Ascending aorta (tissue), 2 donors: ENCODE measurements around the gene COL12A1. TPM values are rescaled to one million over a fixed set of nuclear protein-coding genes. Genes with fewer than 3 reads are reported as not detected.

Source experiments
- DNase-seq, 2 donors: peaks; one replicate each; pipeline ENCODE4 v3.0.0-alpha.2; 2019; ENCODE audit warnings: low spot score in 2 of 2
- H3K27ac ChIP-seq, 2 donors: fragments of 200-600 bp; sonication (generic); one replicate each; pipeline ENCODE4 v1.5.1; 2016 to 2017; ENCODE audit warnings: mild to moderate bottlenecking in 1 of 2
- H3K27me3 ChIP-seq: fragments of 200-600 bp; sonication (generic); one replicate; pipeline ENCODE4 v1.5.1; 2017
- H3K36me3 ChIP-seq, 2 donors: fragments of 200-600 bp; sonication (generic); one replicate each; pipeline ENCODE4 v1.5.1; 2016
- H3K4me1 ChIP-seq, 2 donors: fragments of 200-600 bp; sonication (generic); one replicate each; pipeline ENCODE4 v1.5.1; 2016 to 2017; ENCODE audit warnings: mild to moderate bottlenecking in 1 of 2
- H3K4me3 ChIP-seq, 2 donors: fragments of 200-600 bp; sonication (generic); one replicate each; pipeline ENCODE4 v1.5.1; 2016 to 2017; ENCODE audit warnings: mild to moderate bottlenecking in 1 of 2
- H3K9me3 ChIP-seq, 2 donors: fragments of 200-600 bp; sonication (generic); one replicate each; pipeline ENCODE4 v1.5.1; 2016
- intact Hi-C: fragments of 100-400 bp; cut with DNase I; formaldehyde crosslinking; loops from one replicate; pipeline ENCODE4 v1.15.1; 2023
- total RNA-seq: library from RNA; depleted of rRNA; stranded (reverse); fragments of >200 nt; gene quantifications from one replicate; pipeline ENCODE4 v1.1.0, GENCODE V29; 2016
- TF ChIP-seq, protein P1 (sequence below), 3 experiments: fragments of 200-600 bp in 2 of 3; fragments of 450-650 bp in 1 of 3; sonication (generic) in 2 of 3; IDR thresholded peaks; one replicate each; pipeline ENCODE4 v1.5.1; 2016 to 2019; ENCODE audit warnings: antibody characterized with exemption in 3 of 3, mild to moderate bottlenecking in 1 of 3, moderate library complexity in 1 of 3

The COL12A1 gene
- total RNA-seq, 1 donor from 2014 or later, result 140 TPM

DNA sequence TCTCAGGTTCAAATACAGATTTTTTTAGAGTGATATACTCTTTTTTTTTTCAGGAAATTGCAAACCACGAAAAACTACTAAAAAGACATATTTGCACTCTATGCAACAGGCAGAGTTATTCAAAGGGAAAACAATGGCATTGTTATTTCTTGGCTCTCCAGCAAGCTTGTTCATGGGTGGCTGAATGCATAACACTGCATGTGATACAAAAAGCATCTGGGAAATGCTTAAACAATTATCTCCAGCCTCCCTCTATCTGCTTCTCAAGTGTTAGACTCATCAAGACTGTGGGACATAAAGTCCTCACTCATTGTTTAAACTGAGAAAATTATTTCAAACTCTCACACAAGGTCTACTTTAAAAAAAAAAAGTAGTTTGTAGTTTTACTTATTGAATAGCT is 7.3 kb upstream of the COL12A1 start:
- Histone ChIP-seq H3K4me3 (no peak overlapping the region), H3K27ac (no peak overlapping the region), H3K27me3 (no peaks in the 10 kb centered on the region), H3K9me3 (no peaks in the 10 kb centered on the region), H3K36me3 (no peaks in the 10 kb centered on the region), H3K4me1 (peaks cover 0 to 13% of the 10 kb centered on the region in 2 donors)
- TF ChIP-seq, protein P1, sequence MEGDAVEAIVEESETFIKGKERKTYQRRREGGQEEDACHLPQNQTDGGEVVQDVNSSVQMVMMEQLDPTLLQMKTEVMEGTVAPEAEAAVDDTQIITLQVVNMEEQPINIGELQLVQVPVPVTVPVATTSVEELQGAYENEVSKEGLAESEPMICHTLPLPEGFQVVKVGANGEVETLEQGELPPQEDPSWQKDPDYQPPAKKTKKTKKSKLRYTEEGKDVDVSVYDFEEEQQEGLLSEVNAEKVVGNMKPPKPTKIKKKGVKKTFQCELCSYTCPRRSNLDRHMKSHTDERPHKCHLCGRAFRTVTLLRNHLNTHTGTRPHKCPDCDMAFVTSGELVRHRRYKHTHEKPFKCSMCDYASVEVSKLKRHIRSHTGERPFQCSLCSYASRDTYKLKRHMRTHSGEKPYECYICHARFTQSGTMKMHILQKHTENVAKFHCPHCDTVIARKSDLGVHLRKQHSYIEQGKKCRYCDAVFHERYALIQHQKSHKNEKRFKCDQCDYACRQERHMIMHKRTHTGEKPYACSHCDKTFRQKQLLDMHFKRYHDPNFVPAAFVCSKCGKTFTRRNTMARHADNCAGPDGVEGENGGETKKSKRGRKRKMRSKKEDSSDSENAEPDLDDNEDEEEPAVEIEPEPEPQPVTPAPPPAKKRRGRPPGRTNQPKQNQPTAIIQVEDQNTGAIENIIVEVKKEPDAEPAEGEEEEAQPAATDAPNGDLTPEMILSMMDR (IDR thresholded peaks at IDR 0.05), result no peak
- no peak for DNase-seq
- intact Hi-C loops, result loop anchor here (2.0 kb wide), 1 partner anchor 18 kb away; no protein-coding TSS in a partner anchor

DNA sequence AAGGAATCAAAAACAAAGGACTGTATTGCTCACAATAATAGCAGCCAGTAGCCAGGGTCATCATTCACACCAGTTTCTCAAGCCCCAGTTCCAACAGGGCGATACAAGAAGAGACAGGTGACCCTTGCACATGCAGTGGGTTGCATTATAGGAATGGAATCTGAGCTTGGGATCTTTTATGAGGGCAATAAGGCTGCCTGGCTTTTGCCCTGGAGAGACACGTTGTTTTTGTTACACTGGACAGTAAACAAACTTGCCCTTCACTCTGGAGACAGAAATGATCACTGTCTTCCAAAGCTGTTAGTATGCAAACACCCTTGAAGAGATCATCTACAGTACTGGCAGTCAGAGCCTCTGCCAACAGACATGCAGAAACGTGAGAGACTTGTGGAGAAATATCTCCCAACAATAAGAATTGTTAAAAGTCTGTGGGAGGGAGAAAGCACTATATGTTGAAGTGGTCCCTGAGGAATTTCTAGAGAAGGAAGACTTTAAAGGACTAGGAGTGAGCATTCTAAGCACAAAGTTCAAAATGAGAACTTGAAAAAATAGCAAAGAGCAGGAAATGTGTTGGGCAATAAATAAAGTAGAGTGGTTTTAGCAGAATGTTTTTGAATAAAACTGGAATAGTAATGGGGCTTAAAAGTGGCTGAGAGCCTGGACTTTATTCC is 6.2 kb upstream of the COL12A1 start:
- H3K4me3 ChIP-seq, result no peak overlapping the region
- intact Hi-C loops, result loop anchor here (2.0 kb wide), 2 partner anchors 19 to 1473 kb away; no protein-coding TSS in a partner anchor
- peaks cover 0 to 15% of the 10 kb centered on the region in 2 donors for H3K4me1 ChIP-seq
- H3K27ac ChIP-seq, result no peak overlapping the region
- H3K9me3 ChIP-seq, result no peaks in the 10 kb centered on the region
- H3K36me3 ChIP-seq, result no peaks in the 10 kb centered on the region
- TF ChIP-seq, protein P1 (IDR thresholded peaks at IDR 0.05), result no peak
- no peak for DNase-seq
- H3K27me3 ChIP-seq, result no peaks in the 10 kb centered on the region

- Histone ChIP-seq H3K9me3 (no peaks in the 10 kb centered on the region), H3K27ac (no peak overlapping the region)
- intact Hi-C loops, result loop anchor here (2.0 kb wide), 1 partner anchor 1472 kb away; no protein-coding TSS in a partner anchor
Observed at GRCh38 chr6:75210885-75211739, 5.3 kb upstream of the COL12A1 start.

GRCh38 chr6:75209184-75209723 is 3.4 kb upstream of the COL12A1 start:
- Histone ChIP-seq H3K4me1 (peaks cover 7 to 15% of the 10 kb centered on the region in 2 donors), H3K9me3 (no peaks in the 10 kb centered on the region), H3K27me3 (no peaks in the 10 kb centered on the region), H3K4me3 (no peak overlapping the region), H3K36me3 (no peaks in the 10 kb centered on the region), H3K27ac (no peak overlapping the region)
- DNase-seq, result no peak
- TF ChIP-seq, protein P1 (IDR thresholded peaks at IDR 0.05), result no peak
- intact Hi-C loops, result loop anchor here (2.0 to 10.0 kb wide), 10 partner anchors 277 to 1684 kb away; partner anchors contain the start of genes EEF1A1 and SLC17A5

More at GRCh38 chr6:75210885-75211739, 5.3 kb upstream of the COL12A1 start:
- Histone ChIP-seq H3K27me3 (no peaks in the 10 kb centered on the region), H3K4me1 (peaks cover 0 to 15% of the 10 kb centered on the region in 2 donors), H3K36me3 (no peaks in the 10 kb centered on the region), H3K4me3 (no peak overlapping the region)
- TF ChIP-seq, protein P1 (IDR thresholded peaks at IDR 0.05), result peak; percentile 55 to 82 (median 78)
- DNase-seq, result peak in 1 of 2 donors; percentile 69
